ENCODE results near the gene OR10C1. TPM values are rescaled to one million over a fixed set of nuclear protein-coding genes. Genes with fewer than 3 reads are reported as not detected.

The OR10C1 gene
- polyA plus RNA-seq, 2 donors, result not detected

- H3K4me1 ChIP-seq (ENCODE audit: control insufficient read depth in 2 of 2, insufficient read depth in 2 of 2, low read length in 1 of 2), result no peaks in the 10 kb centered on the region
- no peak overlapping the region for H3K4me3 ChIP-seq (ENCODE audit: low read depth in 1 of 2, low read length in 2 of 2)
- H3K9me3 ChIP-seq (ENCODE audit: control insufficient read depth in 2 of 2, insufficient read depth in 1 of 2, low read depth in 1 of 2, low read length in 1 of 2), result no peaks in the 10 kb centered on the region
- H3K36me3 ChIP-seq (ENCODE audit: control insufficient read depth in 2 of 2, insufficient read depth in 2 of 2, low read length in 1 of 2), result no peaks in the 10 kb centered on the region
- WGBS, 2 donors, result 86 to 91% methylated on average over 2 of the region's 2 CpGs
- no peak overlapping the region for H3K27ac ChIP-seq (ENCODE audit: low read depth in 2 of 2, low read length in 1 of 2)
- H3K27me3 ChIP-seq (ENCODE audit: control insufficient read depth in 1 of 2, insufficient read depth in 2 of 2, low read length in 2 of 2), result no peaks in the 10 kb centered on the region
These were observed 26.7 kb downstream of the OR10C1 start for GRCh38 chr6:29465801-29466200.

GRCh38 chr6:29466241-29466640 is 27.1 kb downstream of the OR10C1 start:
- no peaks in the 10 kb centered on the region for H3K36me3 ChIP-seq (ENCODE audit: control insufficient read depth in 2 of 2, insufficient read depth in 2 of 2, low read length in 1 of 2)
- 52 to 62% methylated on average over 6 of the region's 6 CpGs for WGBS, 2 donors
- no peaks in the 10 kb centered on the region for H3K9me3 ChIP-seq (ENCODE audit: control insufficient read depth in 2 of 2, insufficient read depth in 1 of 2, low read depth in 1 of 2, low read length in 1 of 2)
- H3K27ac ChIP-seq (ENCODE audit: low read depth in 2 of 2, low read length in 1 of 2), result no peak overlapping the region
- no peak overlapping the region for H3K4me3 ChIP-seq (ENCODE audit: low read depth in 1 of 2, low read length in 2 of 2)
- H3K27me3 ChIP-seq (ENCODE audit: control insufficient read depth in 1 of 2, insufficient read depth in 2 of 2, low read length in 2 of 2), result no peaks in the 10 kb centered on the region
- H3K4me1 ChIP-seq (ENCODE audit: control insufficient read depth in 2 of 2, insufficient read depth in 2 of 2, low read length in 1 of 2), result no peaks in the 10 kb centered on the region

- Histone ChIP-seq H3K36me3 (ENCODE audit: control insufficient read depth in 2 of 2, insufficient read depth in 2 of 2, low read length in 1 of 2) (no peaks in the 10 kb centered on the region), H3K27me3 (ENCODE audit: control insufficient read depth in 1 of 2, insufficient read depth in 2 of 2, low read length in 2 of 2) (no peaks in the 10 kb centered on the region), H3K4me3 (ENCODE audit: low read depth in 1 of 2, low read length in 2 of 2) (no peak overlapping the region), H3K4me1 (ENCODE audit: control insufficient read depth in 2 of 2, insufficient read depth in 2 of 2, low read length in 1 of 2) (no peaks in the 10 kb centered on the region), H3K9me3 (ENCODE audit: control insufficient read depth in 2 of 2, insufficient read depth in 1 of 2, low read depth in 1 of 2, low read length in 1 of 2) (peaks cover 0 to 2% of the 10 kb centered on the region in 2 donors), H3K27ac (ENCODE audit: low read depth in 2 of 2, low read length in 1 of 2) (no peak overlapping the region)
- WGBS, 2 donors, result 59 to 79% methylated on average over 2 of the region's 2 CpGs
These were observed 35.9 kb downstream of the OR10C1 start for GRCh38 chr6:29474996-29475395.

GRCh38 chr6:29477923-29478450 is 38.9 kb downstream of the OR10C1 start:
- no peaks in the 10 kb centered on the region for H3K36me3 ChIP-seq (ENCODE audit: control insufficient read depth in 2 of 2, insufficient read depth in 2 of 2, low read length in 1 of 2)

GRCh38 chr6:29478740-29479139 is 39.6 kb downstream of the OR10C1 start:
- 63 to 79% methylated on average over 5 of the region's 5 CpGs for WGBS, 2 donors
- H3K36me3 ChIP-seq (ENCODE audit: control insufficient read depth in 2 of 2, insufficient read depth in 2 of 2, low read length in 1 of 2), result no peaks in the 10 kb centered on the region
- H3K9me3 ChIP-seq (ENCODE audit: control insufficient read depth in 2 of 2, insufficient read depth in 1 of 2, low read depth in 1 of 2, low read length in 1 of 2), result peaks cover 0 to 2% of the 10 kb centered on the region in 2 donors
- no peak overlapping the region for H3K4me3 ChIP-seq (ENCODE audit: low read depth in 1 of 2, low read length in 2 of 2)
- H3K27me3 ChIP-seq (ENCODE audit: control insufficient read depth in 1 of 2, insufficient read depth in 2 of 2, low read length in 2 of 2), result no peaks in the 10 kb centered on the region
- H3K4me1 ChIP-seq (ENCODE audit: control insufficient read depth in 2 of 2, insufficient read depth in 2 of 2, low read length in 1 of 2), result no peaks in the 10 kb centered on the region
- H3K27ac ChIP-seq (ENCODE audit: low read depth in 2 of 2, low read length in 1 of 2), result no peak overlapping the region

More at GRCh38 chr6:29477923-29478450, 38.9 kb downstream of the OR10C1 start:
- Histone ChIP-seq H3K27me3 (ENCODE audit: control insufficient read depth in 1 of 2, insufficient read depth in 2 of 2, low read length in 2 of 2) (no peaks in the 10 kb centered on the region), H3K9me3 (ENCODE audit: control insufficient read depth in 2 of 2, insufficient read depth in 1 of 2, low read depth in 1 of 2, low read length in 1 of 2) (peaks cover 0 to 2% of the 10 kb centered on the region in 2 donors), H3K4me3 (ENCODE audit: low read depth in 1 of 2, low read length in 2 of 2) (no peak overlapping the region), H3K4me1 (ENCODE audit: control insufficient read depth in 2 of 2, insufficient read depth in 2 of 2, low read length in 1 of 2) (no peaks in the 10 kb centered on the region), H3K27ac (ENCODE audit: low read depth in 2 of 2, low read length in 1 of 2) (no peak overlapping the region)
- 58% methylated on average over 5 of the region's 5 CpGs for WGBS, 2 donors

- 75 to 76% methylated on average over 2 of the region's 2 CpGs for WGBS, 2 donors
- no peaks in the 10 kb centered on the region for H3K27me3 ChIP-seq (ENCODE audit: control insufficient read depth in 1 of 2, insufficient read depth in 2 of 2, low read length in 2 of 2)
- H3K9me3 ChIP-seq (ENCODE audit: control insufficient read depth in 2 of 2, insufficient read depth in 1 of 2, low read depth in 1 of 2, low read length in 1 of 2), result peaks cover 0 to 2% of the 10 kb centered on the region in 2 donors
- H3K4me3 ChIP-seq (ENCODE audit: low read depth in 1 of 2, low read length in 2 of 2), result no peak overlapping the region
- H3K27ac ChIP-seq (ENCODE audit: low read depth in 2 of 2, low read length in 1 of 2), result no peak overlapping the region
- no peaks in the 10 kb centered on the region for H3K4me1 ChIP-seq (ENCODE audit: control insufficient read depth in 2 of 2, insufficient read depth in 2 of 2, low read length in 1 of 2)
- H3K36me3 ChIP-seq (ENCODE audit: control insufficient read depth in 2 of 2, insufficient read depth in 2 of 2, low read length in 1 of 2), result no peaks in the 10 kb centered on the region
These were observed 40.5 kb downstream of the OR10C1 start for GRCh38 chr6:29479560-29479959.

- Histone ChIP-seq H3K27me3 (ENCODE audit: control insufficient read depth in 1 of 2, insufficient read depth in 2 of 2, low read length in 2 of 2) (peaks cover 0 to 2% of the 10 kb centered on the region in 2 donors), H3K4me3 (ENCODE audit: low read depth in 1 of 2, low read length in 2 of 2) (no peak overlapping the region), H3K27ac (ENCODE audit: low read depth in 2 of 2, low read length in 1 of 2) (no peak overlapping the region), H3K9me3 (ENCODE audit: control insufficient read depth in 2 of 2, insufficient read depth in 1 of 2, low read depth in 1 of 2, low read length in 1 of 2) (peaks cover 0 to 4% of the 10 kb centered on the region in 2 donors), H3K4me1 (ENCODE audit: control insufficient read depth in 2 of 2, insufficient read depth in 2 of 2, low read length in 1 of 2) (no peaks in the 10 kb centered on the region), H3K36me3 (ENCODE audit: control insufficient read depth in 2 of 2, insufficient read depth in 2 of 2, low read length in 1 of 2) (no peaks in the 10 kb centered on the region)
- WGBS, 2 donors, result 72 to 84% methylated on average over 3 of the region's 3 CpGs
These were observed 44.1 kb downstream of the OR10C1 start for GRCh38 chr6:29483186-29483585.

- Histone ChIP-seq H3K4me3 (ENCODE audit: low read depth in 1 of 2, low read length in 2 of 2) (no peak overlapping the region), H3K27me3 (ENCODE audit: control insufficient read depth in 1 of 2, insufficient read depth in 2 of 2, low read length in 2 of 2) (peaks cover 0 to 2% of the 10 kb centered on the region in 2 donors), H3K27ac (ENCODE audit: low read depth in 2 of 2, low read length in 1 of 2) (no peak overlapping the region), H3K36me3 (ENCODE audit: control insufficient read depth in 2 of 2, insufficient read depth in 2 of 2, low read length in 1 of 2) (no peaks in the 10 kb centered on the region), H3K4me1 (ENCODE audit: control insufficient read depth in 2 of 2, insufficient read depth in 2 of 2, low read length in 1 of 2) (no peaks in the 10 kb centered on the region), H3K9me3 (ENCODE audit: control insufficient read depth in 2 of 2, insufficient read depth in 1 of 2, low read depth in 1 of 2, low read length in 1 of 2) (peaks cover 0 to 4% of the 10 kb centered on the region in 2 donors)
- WGBS, 2 donors, result 59% methylated on average over 1 of the region's 1 CpG
These were observed 44.6 kb downstream of the OR10C1 start for GRCh38 chr6:29483735-29484134.

- peaks cover 0 to 4% of the 10 kb centered on the region in 2 donors for H3K9me3 ChIP-seq (ENCODE audit: control insufficient read depth in 2 of 2, insufficient read depth in 1 of 2, low read depth in 1 of 2, low read length in 1 of 2)
- H3K27ac ChIP-seq (ENCODE audit: low read depth in 2 of 2, low read length in 1 of 2), result no peak overlapping the region
- no peaks in the 10 kb centered on the region for H3K36me3 ChIP-seq (ENCODE audit: control insufficient read depth in 2 of 2, insufficient read depth in 2 of 2, low read length in 1 of 2)
- no peak overlapping the region for H3K4me3 ChIP-seq (ENCODE audit: low read depth in 1 of 2, low read length in 2 of 2)
- H3K4me1 ChIP-seq (ENCODE audit: control insufficient read depth in 2 of 2, insufficient read depth in 2 of 2, low read length in 1 of 2), result no peaks in the 10 kb centered on the region
- peaks cover 0 to 2% of the 10 kb centered on the region in 2 donors for H3K27me3 ChIP-seq (ENCODE audit: control insufficient read depth in 1 of 2, insufficient read depth in 2 of 2, low read length in 2 of 2)
- 51 to 55% methylated on average over 4 of the region's 4 CpGs for WGBS, 2 donors
These were observed 47.5 kb downstream of the OR10C1 start for GRCh38 chr6:29486577-29486976.

GRCh38 chr6:29487131-29487530 is 48.0 kb downstream of the OR10C1 start:
- Histone ChIP-seq H3K27ac (ENCODE audit: low read depth in 2 of 2, low read length in 1 of 2) (no peak overlapping the region), H3K4me3 (ENCODE audit: low read depth in 1 of 2, low read length in 2 of 2) (no peak overlapping the region), H3K9me3 (ENCODE audit: control insufficient read depth in 2 of 2, insufficient read depth in 1 of 2, low read depth in 1 of 2, low read length in 1 of 2) (peaks cover 0 to 4% of the 10 kb centered on the region in 2 donors), H3K4me1 (ENCODE audit: control insufficient read depth in 2 of 2, insufficient read depth in 2 of 2, low read length in 1 of 2) (no peaks in the 10 kb centered on the region), H3K27me3 (ENCODE audit: control insufficient read depth in 1 of 2, insufficient read depth in 2 of 2, low read length in 2 of 2) (peaks cover 0 to 2% of the 10 kb centered on the region in 2 donors), H3K36me3 (ENCODE audit: control insufficient read depth in 2 of 2, insufficient read depth in 2 of 2, low read length in 1 of 2) (no peaks in the 10 kb centered on the region)
- WGBS, 2 donors, result 76 to 86% methylated on average over 5 of the region's 5 CpGs

Data from esophagus (tissue), 2 donors.